Lower leg skin (tissue), 4 donors: ENCODE data around the gene SERPINA4. TPM values are rescaled to one million over a fixed set of nuclear protein-coding genes. Genes with fewer than 3 reads are reported as not detected.

Source experiments
- DNase-seq, 2 donors: peaks; one replicate each; pipeline ENCODE4 v3.0.0-alpha.2; 2019; ENCODE audit warnings: low spot score in 2 of 2
- H3K4me3 ChIP-seq: fragments of 200-600 bp; sonication (generic); 2 replicates; pipeline ENCODE4 v1.5.1; 2017; ENCODE audit warnings: mild to moderate bottlenecking, low read depth; ENCODE audit not compliant: poor library complexity, severe bottlenecking
- POLR2A ChIP-seq, 2 donors: fragments of 450-650 bp; IDR thresholded peaks; one replicate each; pipeline ENCODE4 v1.6.1; 2016 to 2017; ENCODE audit warnings: antibody characterized with exemption in 2 of 2, mild to moderate bottlenecking in 1 of 2, moderate library complexity in 1 of 2
- WGBS, 2 donors: methylation state at CpG; one replicate each; pipeline ENCODE4 v1.1.5; 2018; 5-methylcytosine and 5-hydroxymethylcytosine counted together
- intact Hi-C: fragments of 100-400 bp; cut with DNase I; formaldehyde crosslinking; loops from one replicate; pipeline ENCODE4 v1.15.0; 2023; ENCODE audit warnings: low total_unique reads
- total RNA-seq, 4 donors: library from RNA; depleted of rRNA; stranded (reverse); fragments of >200 nt; gene quantifications; one replicate each; pipeline ENCODE4 v1.1.0, GENCODE V29; 2016
- TF ChIP-seq, protein P1 (sequence below), 3 donors: fragments of 450-650 bp; IDR thresholded peaks; one replicate each; pipeline ENCODE4 v1.5.1; 2016; ENCODE audit warnings: antibody characterized with exemption in 3 of 3, mild to moderate bottlenecking in 3 of 3, moderate library complexity in 2 of 3

Gene SERPINA4
- total RNA-seq, 4 donors from 2014 or later, result not detected

DNA sequence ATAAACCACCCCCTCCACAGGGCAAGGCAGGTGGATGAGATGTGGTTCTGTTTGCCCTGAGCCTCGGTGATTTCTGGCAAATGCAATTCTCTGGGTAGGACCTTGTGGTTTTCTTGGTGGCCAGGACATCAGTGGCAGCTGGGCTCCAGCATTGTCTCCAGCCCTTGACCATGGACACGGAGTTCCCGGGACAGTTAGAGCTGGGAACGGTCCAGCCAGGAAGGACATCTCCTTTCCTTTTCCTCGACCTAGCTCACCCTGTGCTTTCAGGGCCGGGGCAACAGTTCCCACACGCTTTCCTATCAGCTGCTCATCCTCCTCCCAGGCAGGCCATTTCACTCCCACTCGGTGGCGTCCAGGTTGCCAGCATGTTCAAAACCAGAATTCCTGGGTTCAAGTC is 9.2 kb downstream of the SERPINA4 start:
- intact Hi-C loops, result no loop called here
- no peak overlapping the region for H3K4me3 ChIP-seq
- TF ChIP-seq, protein P1, sequence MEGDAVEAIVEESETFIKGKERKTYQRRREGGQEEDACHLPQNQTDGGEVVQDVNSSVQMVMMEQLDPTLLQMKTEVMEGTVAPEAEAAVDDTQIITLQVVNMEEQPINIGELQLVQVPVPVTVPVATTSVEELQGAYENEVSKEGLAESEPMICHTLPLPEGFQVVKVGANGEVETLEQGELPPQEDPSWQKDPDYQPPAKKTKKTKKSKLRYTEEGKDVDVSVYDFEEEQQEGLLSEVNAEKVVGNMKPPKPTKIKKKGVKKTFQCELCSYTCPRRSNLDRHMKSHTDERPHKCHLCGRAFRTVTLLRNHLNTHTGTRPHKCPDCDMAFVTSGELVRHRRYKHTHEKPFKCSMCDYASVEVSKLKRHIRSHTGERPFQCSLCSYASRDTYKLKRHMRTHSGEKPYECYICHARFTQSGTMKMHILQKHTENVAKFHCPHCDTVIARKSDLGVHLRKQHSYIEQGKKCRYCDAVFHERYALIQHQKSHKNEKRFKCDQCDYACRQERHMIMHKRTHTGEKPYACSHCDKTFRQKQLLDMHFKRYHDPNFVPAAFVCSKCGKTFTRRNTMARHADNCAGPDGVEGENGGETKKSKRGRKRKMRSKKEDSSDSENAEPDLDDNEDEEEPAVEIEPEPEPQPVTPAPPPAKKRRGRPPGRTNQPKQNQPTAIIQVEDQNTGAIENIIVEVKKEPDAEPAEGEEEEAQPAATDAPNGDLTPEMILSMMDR (IDR thresholded peaks at IDR 0.05), result no peak
- no peak for TF ChIP-seq POLR2A (IDR thresholded peaks at IDR 0.05)
- WGBS, 2 donors, result 87 to 92% methylated on average over 9 of the region's 9 CpGs
- DNase-seq, result peak in 1 of 2 donors; percentile 72

- intact Hi-C loops, result no loop called here
- 62 to 74% methylated on average over 6 to 7 of the region's 7 CpGs for WGBS, 2 donors
- DNase-seq, result peak in 1 of 2 donors; percentile 69
- no peak for TF ChIP-seq POLR2A (IDR thresholded peaks at IDR 0.05)
- TF ChIP-seq, protein P1 (IDR thresholded peaks at IDR 0.05), result no peak
- no peak overlapping the region for H3K4me3 ChIP-seq
These were observed 10.2 kb downstream of the SERPINA4 start for GRCh38 chr14:94571395-94571794.

DNA sequence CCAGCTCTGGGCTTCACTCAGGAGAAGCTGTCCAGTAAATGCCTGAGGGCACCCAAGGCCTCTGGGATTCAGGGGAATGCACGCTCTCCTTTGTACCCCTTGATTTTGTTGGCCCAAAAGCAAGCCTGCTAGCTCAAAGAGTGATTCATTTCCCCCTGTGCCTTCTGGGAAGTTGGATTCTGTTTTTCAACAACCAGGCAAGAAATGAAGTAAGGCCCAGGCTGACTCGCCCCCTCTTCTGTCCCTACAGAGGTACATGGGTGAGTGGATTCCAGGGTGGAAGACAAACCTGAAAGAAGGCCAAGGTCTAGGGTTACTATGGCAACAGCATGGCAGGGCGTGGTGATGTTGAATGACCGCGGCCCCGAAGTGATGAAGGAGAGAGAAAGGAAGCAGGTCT is 10.7 kb downstream of the SERPINA4 start:
- TF ChIP-seq, protein P1 (IDR thresholded peaks at IDR 0.05), result no peak
- no peak for TF ChIP-seq POLR2A (IDR thresholded peaks at IDR 0.05)
- intact Hi-C loops, result no loop called here
- DNase-seq, result peak in 1 of 2 donors; percentile 49
- WGBS, 2 donors, result 80 to 88% methylated on average over 6 of the region's 6 CpGs
- H3K4me3 ChIP-seq, result no peak overlapping the region

GRCh38 chr14:94572637-94573303 is 11.5 kb downstream of the SERPINA4 start:
- DNase-seq, result peak in 1 of 2 donors; percentile 70

DNA sequence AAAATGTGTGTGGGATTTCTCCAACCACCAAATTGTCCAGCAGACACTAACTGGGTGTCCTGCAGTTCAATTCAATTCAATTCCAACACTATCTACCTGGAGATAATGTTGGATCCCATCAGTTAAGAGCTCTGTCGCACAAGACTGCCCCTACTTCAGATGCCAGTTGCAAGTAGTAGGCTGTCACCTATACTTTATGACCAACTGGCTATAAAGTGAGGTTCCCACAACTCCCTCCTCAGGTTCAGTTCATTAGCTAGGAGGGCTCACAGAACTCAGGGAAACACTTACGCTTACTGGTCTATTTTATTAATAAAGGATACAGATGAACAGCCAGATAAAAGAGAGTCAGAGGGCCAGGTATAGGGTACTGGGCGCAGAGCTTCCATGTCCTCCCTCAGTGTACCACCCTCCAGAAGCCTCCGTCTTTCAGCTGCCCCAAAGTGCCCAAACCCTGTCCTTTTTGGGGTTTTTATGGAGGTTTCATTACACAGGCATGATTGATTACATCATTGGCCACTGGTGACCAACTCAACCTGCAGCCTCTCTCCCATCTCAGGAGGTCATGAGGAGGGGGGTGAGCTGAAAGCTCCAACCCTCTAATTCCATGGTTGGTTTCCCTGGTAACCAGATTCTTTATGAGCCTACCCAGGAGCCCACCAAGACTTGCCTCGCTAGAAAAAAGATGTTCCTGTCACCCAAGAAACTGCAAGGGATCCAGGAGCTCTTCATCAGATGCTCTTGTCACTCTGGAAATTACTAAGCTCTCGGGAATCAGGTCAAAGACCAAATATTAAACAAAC is 12.4 kb downstream of the SERPINA4 start:
- TF ChIP-seq, protein P1 (IDR thresholded peaks at IDR 0.05), result no peak
- no peak for TF ChIP-seq POLR2A (IDR thresholded peaks at IDR 0.05)
- H3K4me3 ChIP-seq, result no peak overlapping the region
- DNase-seq, result peak in 1 of 2 donors; percentile 60
- intact Hi-C loops, result no loop called here
- WGBS, 2 donors, result 83 to 88% methylated on average over 6 of the region's 6 CpGs

More at GRCh38 chr14:94572637-94573303, 11.5 kb downstream of the SERPINA4 start:
- WGBS, 2 donors, result 77 to 80% methylated on average over 7 of the region's 7 CpGs
- no peak overlapping the region for H3K4me3 ChIP-seq
- intact Hi-C loops, result no loop called here
- TF ChIP-seq POLR2A (IDR thresholded peaks at IDR 0.05), result no peak
- TF ChIP-seq, protein P1 (IDR thresholded peaks at IDR 0.05), result no peak
